Measurements from ENCODE around the gene GALNS.

DNA sequence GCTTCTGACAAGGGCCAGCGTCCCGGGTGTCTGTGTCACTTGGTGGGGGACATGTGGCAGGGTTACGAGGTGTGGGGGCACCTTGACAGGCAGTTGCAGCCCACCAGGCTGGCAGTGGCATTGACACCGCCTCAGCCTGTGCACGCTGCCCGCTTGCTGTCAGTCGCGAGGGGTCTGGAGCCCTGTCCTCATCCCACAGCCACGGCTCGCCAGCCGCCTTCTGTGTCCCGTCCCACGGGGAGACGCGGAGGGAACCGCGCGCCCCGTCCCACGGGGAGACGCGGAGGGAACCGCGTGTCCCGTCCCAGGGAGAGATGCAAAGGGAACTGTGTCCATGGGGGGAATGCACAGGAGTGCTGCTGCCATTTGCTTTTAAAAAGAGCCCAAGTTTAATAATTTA, 6.2 kb upstream of the GALNS start:
- no peak for TF ChIP-seq EP300 (IDR thresholded peaks at IDR 0.05)
- no peak for TF ChIP-seq POLR2A (IDR thresholded peaks at IDR 0.05)
- TF ChIP-seq, protein P1, sequence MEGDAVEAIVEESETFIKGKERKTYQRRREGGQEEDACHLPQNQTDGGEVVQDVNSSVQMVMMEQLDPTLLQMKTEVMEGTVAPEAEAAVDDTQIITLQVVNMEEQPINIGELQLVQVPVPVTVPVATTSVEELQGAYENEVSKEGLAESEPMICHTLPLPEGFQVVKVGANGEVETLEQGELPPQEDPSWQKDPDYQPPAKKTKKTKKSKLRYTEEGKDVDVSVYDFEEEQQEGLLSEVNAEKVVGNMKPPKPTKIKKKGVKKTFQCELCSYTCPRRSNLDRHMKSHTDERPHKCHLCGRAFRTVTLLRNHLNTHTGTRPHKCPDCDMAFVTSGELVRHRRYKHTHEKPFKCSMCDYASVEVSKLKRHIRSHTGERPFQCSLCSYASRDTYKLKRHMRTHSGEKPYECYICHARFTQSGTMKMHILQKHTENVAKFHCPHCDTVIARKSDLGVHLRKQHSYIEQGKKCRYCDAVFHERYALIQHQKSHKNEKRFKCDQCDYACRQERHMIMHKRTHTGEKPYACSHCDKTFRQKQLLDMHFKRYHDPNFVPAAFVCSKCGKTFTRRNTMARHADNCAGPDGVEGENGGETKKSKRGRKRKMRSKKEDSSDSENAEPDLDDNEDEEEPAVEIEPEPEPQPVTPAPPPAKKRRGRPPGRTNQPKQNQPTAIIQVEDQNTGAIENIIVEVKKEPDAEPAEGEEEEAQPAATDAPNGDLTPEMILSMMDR (IDR thresholded peaks at IDR 0.05), result no peak
- no peak for TF ChIP-seq POLR2AphosphoS5 (IDR thresholded peaks at IDR 0.05)
